Measurements from ENCODE around the gene CYB5A.
"Not testable (repeated sequence)": the region's sequence is repeated elsewhere in the genome, so short reads cannot be mapped to it uniquely, and the experiment has no call there.

CYB5A gene

DNA sequence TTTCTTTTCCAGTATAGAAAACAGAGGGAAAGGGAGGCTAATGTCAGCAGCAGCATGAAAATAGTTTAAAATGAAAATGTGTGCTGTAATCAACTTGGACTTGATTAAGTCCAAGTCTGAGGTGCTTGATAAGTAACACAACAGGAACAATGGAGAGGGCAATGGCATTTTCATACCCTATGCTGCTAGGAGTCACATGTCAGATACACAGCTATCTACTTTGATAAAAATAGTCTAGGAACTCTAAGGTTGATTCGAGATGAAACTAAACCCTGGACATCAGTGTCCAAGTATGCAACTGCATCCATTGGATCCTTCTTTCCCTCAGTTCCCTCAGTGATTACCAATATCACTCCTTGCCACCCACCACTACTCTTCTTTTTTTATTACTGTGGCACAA is 19.2 kb upstream of the CYB5A start:
- H3K27ac ChIP-seq: no peak overlapping the region
- TF ChIP-seq, protein P1, sequence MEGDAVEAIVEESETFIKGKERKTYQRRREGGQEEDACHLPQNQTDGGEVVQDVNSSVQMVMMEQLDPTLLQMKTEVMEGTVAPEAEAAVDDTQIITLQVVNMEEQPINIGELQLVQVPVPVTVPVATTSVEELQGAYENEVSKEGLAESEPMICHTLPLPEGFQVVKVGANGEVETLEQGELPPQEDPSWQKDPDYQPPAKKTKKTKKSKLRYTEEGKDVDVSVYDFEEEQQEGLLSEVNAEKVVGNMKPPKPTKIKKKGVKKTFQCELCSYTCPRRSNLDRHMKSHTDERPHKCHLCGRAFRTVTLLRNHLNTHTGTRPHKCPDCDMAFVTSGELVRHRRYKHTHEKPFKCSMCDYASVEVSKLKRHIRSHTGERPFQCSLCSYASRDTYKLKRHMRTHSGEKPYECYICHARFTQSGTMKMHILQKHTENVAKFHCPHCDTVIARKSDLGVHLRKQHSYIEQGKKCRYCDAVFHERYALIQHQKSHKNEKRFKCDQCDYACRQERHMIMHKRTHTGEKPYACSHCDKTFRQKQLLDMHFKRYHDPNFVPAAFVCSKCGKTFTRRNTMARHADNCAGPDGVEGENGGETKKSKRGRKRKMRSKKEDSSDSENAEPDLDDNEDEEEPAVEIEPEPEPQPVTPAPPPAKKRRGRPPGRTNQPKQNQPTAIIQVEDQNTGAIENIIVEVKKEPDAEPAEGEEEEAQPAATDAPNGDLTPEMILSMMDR (conservative IDR thresholded peaks at IDR 0.05): no peak
- no peak for TF ChIP-seq ZFX (IDR thresholded peaks at IDR 0.05)

DNA sequence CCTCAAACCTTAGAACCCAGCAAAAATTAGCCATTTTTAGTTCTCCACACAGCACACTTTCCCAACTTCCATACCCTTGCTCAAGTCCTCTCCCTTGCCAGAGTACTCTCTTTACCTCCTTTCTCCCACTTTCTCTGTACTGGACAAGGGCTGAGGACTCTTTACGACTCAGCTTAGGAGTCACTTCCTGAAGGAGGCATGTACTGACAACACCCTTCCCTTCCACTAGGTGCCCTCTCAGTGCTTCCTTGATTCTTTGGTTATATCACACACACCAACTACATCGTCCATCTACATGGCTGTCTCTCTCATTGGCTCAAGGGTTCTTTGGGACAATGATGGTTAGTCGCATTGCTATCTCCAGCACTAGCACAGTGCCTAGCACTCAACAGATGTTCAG is 18.6 kb upstream of the CYB5A start:
- no peak for TF ChIP-seq ZFX (IDR thresholded peaks at IDR 0.05)
- TF ChIP-seq, protein P1 (conservative IDR thresholded peaks at IDR 0.05): peak; percentile 55
- H3K27ac ChIP-seq: no peak overlapping the region

DNA sequence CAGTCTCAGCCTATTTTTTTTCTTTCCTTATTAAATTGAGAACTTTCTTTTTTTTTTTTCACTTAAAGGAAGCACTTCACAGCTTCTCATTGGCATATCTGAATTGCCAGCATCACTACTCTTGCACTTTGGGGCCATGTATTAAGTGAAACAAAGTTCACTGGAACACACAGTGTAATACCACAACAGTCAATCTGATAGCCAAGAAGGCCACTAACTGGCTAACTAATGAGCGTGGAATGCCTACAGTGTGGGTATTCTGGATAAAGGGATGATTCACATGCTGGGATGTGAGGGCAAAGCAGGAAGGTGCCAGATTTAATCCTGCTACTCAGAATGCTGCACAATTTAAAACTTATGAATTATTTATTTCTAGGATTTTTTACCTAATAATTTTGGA is 12.2 kb upstream of the CYB5A start:
- no peak for TF ChIP-seq ZFX (IDR thresholded peaks at IDR 0.05)
- TF ChIP-seq, protein P1 (conservative IDR thresholded peaks at IDR 0.05): no peak
- H3K27ac ChIP-seq: no peak overlapping the region

DNA sequence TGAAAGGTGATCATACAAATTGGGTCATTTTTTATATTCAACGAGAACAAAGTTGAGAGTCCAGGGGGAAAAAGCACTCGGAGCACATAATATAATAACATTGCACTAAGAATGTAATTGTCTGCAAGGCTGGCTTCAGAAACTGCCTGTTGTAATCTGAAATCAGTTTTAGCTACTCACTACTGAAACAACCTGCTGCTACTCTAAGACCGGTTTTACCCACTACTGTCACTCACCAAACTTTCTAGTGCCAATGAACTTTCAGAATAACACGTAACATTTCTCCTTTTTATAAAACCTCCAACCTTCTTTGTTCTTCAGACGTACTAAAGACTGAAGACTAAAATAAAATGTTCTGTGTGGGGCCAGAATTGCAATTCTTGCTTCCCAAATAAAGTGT is 11.5 kb upstream of the CYB5A start:
- no peak overlapping the region for H3K27ac ChIP-seq
- TF ChIP-seq ZFX (IDR thresholded peaks at IDR 0.05): no peak
- TF ChIP-seq, protein P1 (conservative IDR thresholded peaks at IDR 0.05): no peak

DNA sequence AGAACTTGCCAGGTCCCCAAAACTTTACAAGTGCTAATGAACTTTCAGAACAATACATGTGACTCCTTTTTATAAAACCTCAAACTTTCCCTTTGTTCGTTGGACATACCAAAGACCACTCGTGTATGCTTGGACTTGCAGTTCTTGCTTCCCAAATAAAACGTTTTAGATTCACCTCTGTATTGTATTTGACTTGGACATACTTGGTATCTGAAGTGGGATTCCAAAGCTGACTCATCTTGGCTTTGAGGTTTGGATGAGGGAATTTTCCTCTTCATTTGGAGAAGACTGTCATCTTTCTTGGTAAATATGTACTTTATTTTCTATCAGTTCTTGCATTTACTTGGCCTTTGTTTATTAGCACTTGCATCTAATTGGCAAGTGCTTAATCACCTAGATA is 8.0 kb upstream of the CYB5A start:
- TF ChIP-seq, protein P1 (conservative IDR thresholded peaks at IDR 0.05): no peak
- TF ChIP-seq ZFX (IDR thresholded peaks at IDR 0.05): no peak

DNA sequence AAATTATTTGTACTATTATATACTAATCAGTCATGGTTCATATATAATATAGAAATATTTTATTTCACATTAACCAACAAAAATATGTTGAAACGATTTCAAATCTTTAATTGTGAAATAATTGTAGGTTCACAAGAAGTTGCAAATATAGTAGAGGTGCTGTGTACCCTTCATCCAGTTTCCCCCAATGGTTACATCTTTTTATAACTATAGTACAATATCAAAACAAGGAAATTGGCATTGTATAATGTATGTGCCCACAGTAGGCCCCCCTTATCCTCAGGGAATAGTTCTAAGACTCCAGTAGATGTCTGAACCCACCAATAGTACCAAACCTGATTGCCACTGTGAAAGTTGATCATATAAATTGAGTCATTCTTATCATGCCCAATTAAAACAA is 7.4 kb upstream of the CYB5A start:
- no peak overlapping the region for H3K27ac ChIP-seq
- no peak for TF ChIP-seq ZFX (IDR thresholded peaks at IDR 0.05)
- TF ChIP-seq, protein P1 (conservative IDR thresholded peaks at IDR 0.05): no peak

More for the DNA sequence above, 8.0 kb upstream of the CYB5A start:
- H3K27ac ChIP-seq: no peak overlapping the region

DNA sequence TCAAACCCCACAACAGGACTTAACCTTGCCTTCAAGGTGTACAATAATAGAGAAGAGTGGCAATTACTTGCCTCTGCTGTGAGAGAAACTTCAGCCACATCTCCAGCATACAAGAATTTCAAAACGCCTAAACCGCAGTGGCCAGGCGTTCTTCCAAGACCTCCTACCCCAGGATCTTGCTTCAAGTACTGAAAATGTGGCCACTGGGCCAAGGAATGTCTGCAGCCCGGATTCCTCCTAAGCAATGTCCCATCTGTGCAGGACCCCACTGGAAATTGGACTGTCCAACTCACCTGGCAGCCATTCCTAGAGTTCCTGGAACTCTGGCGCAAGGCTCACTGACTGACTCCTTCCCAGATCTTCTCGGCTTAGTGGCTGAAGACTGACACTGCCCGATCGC is 2.8 kb upstream of the CYB5A start:
- no peak for TF ChIP-seq ZFX (IDR thresholded peaks at IDR 0.05)
- TF ChIP-seq, protein P1 (conservative IDR thresholded peaks at IDR 0.05): no peak
- H3K27ac ChIP-seq: no peak overlapping the region

DNA sequence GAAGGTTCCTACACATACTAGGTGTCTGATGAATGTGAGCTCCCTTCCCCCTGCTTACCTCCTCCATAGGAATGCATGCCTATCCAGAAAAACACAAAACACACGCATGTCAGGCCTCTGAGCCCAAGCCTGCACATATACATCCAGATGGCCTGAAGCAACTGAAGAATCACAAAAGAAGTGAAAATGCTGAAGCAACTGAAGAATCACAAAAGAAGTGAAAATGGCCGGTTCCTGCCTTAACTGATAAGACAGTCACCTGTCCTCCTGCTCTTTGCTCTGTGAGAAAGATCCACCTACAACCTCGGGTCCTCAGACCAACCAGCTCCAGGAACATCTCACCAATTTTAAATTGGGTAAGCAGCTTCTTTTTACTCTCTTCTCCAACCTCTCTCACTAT is 1.2 kb upstream of the CYB5A start:
- not testable (repeated sequence) for H3K27ac ChIP-seq
